B cell (primary cell): ENCODE data around the gene SMU1. TPM values are rescaled to one million over a fixed set of nuclear protein-coding genes. Genes with fewer than 3 reads are reported as not detected.

Experiments
- ATAC-seq: fragments of 200-7000 bp; cut with Tn5 transposase; one replicate; pipeline ENCODE4 v1.10.0; 2021; ENCODE audit warnings: low read depth, mild to moderate bottlenecking, moderate number of reproducible peaks, moderate library complexity
- CTCF ChIA-PET: fragments of 350-600 bp; sonication (Branson Sonifier 250); formaldehyde crosslinking; loops from one replicate; lab custom pipeline; 2021; ENCODE audit warnings: antibody characterized with exemption, inconsistent platforms; lab: Charles Lee
- POLR2A ChIA-PET: fragments of 350-600 bp; sonication (Branson Sonifier 250); formaldehyde crosslinking; loops from one replicate; lab custom pipeline; 2021; ENCODE audit warnings: antibody characterized with exemption; lab: Charles Lee
- DNase-seq: peaks from one replicate; pipeline ENCODE4 v3.0.0; 2013
- H2AFZ ChIP-seq: 2 replicates; pipeline ENCODE4 v1.6.1; 2012; ENCODE audit warnings: mild to moderate bottlenecking, low read depth, low read length; ENCODE audit not compliant: insufficient read depth, poor library complexity, severe bottlenecking
- H3K27ac ChIP-seq, 2 donors: 1 replicate in 1 of 2; 2 replicates in 1 of 2; pipeline ENCODE4 v1.5.1; 2012 to 2013; ENCODE audit warnings: low read length in 2 of 2, mild to moderate bottlenecking in 2 of 2, moderate library complexity in 1 of 2
- H3K27me3 ChIP-seq, 4 experiments: fragments of 200-600 bp in 1 of 4; sonication (generic) in 1 of 4; replicated peaks in 1 of 4; 1 replicate in 2 of 4; 2 replicates in 2 of 4; pipeline versions ENCODE4 v1.6.1 to v1.7.0; 2013 to 2016; ENCODE audit warnings: low read length in 3 of 4, mild to moderate bottlenecking in 2 of 4, mixed read lengths in 1 of 4, moderate library complexity in 1 of 4; ENCODE audit not compliant: insufficient read depth in 4 of 4, control insufficient read depth in 3 of 4; ENCODE audit errors: control extremely low read depth in 1 of 4
- H3K36me3 ChIP-seq, 2 experiments: replicated peaks in 1 of 2; 1 replicate in 1 of 2; 2 replicates in 1 of 2; pipeline versions ENCODE4 v1.6.1 to v1.7.1; 2013; ENCODE audit warnings: low read length in 1 of 2; ENCODE audit not compliant: insufficient read depth in 2 of 2, control insufficient read depth in 1 of 2; ENCODE audit errors: control extremely low read depth in 1 of 2, extremely low read depth in 1 of 2
- H3K4me1 ChIP-seq, 2 donors: fragments of 200-600 bp in 1 of 2; sonication (generic) in 1 of 2; 1 replicate in 1 of 2; 2 replicates in 1 of 2; pipeline versions ENCODE4 v1.5.1 to v1.6.1; 2013 to 2017; ENCODE audit warnings: low read length in 2 of 2; ENCODE audit not compliant: control insufficient read depth in 2 of 2, insufficient read depth in 2 of 2
- H3K4me2 ChIP-seq: replicated peaks from 2 replicates; pipeline ENCODE3; 2012; ENCODE audit warnings: mild to moderate bottlenecking, low read depth, low read length; ENCODE audit not compliant: poor library complexity, severe bottlenecking
- H3K4me3 ChIP-seq, 5 experiments: fragments of 200-600 bp in 1 of 5; sonication (generic) in 1 of 5; 1 replicate in 3 of 5; 2 replicates in 2 of 5; pipeline versions ENCODE4 v1.5.1 to v1.7.0; 2011 to 2016; ENCODE audit warnings: low read length in 4 of 5, mild to moderate bottlenecking in 4 of 5, low read depth in 2 of 5, control low read depth in 1 of 5, moderate library complexity in 1 of 5; ENCODE audit not compliant: insufficient read depth in 1 of 5; ENCODE audit errors: control extremely low read depth in 1 of 5, extremely low read depth in 1 of 5
- H3K79me2 ChIP-seq: fragments of 200-600 bp; sonication (generic); one replicate; pipeline ENCODE4 v1.6.0; 2016; ENCODE audit warnings: low read length; ENCODE audit not compliant: control insufficient read depth, insufficient read depth
- H3K9ac ChIP-seq: fragments of 200-600 bp; sonication (generic); 2 replicates; pipeline ENCODE4 v1.6.1; 2017; ENCODE audit warnings: mild to moderate bottlenecking, low read length, moderate library complexity
- H3K9me3 ChIP-seq, 3 donors: one replicate each; pipeline versions ENCODE4 v1.6.1 to v1.7.1; 2013; ENCODE audit warnings: low read length in 2 of 3; ENCODE audit not compliant: control insufficient read depth in 2 of 3, insufficient read depth in 1 of 3; ENCODE audit errors: control extremely low read depth in 1 of 3
- H4K20me1 ChIP-seq: 2 replicates; pipeline ENCODE4 v1.6.0; 2012; ENCODE audit warnings: mild to moderate bottlenecking, low read length; ENCODE audit not compliant: insufficient read depth, control insufficient read depth, poor library complexity, severe bottlenecking
- H3K27ac Mint-ChIP-seq: one replicate; pipeline ENCODE4 v1.8.0; 2021; ENCODE audit warnings: mixed read lengths
- H3K27me3 Mint-ChIP-seq: one replicate; pipeline ENCODE4 v1.8.0; 2021; ENCODE audit warnings: mixed read lengths
- H3K4me1 Mint-ChIP-seq: one replicate; pipeline ENCODE4 v1.8.0; 2021; ENCODE audit warnings: mixed read lengths
- H3K4me3 Mint-ChIP-seq: one replicate; pipeline ENCODE4 v1.8.0; 2021; ENCODE audit warnings: mixed read lengths
- H3K9me3 Mint-ChIP-seq: one replicate; pipeline ENCODE4 v1.8.0; 2022; ENCODE audit warnings: mixed read lengths; ENCODE audit not compliant: insufficient read depth
- EZH2 ChIP-seq: IDR thresholded peaks from 2 replicates; pipeline ENCODE4 v1.6.1; 2012; ENCODE audit warnings: borderline replicate concordance, low read depth, mild to moderate bottlenecking, moderate library complexity, low read length; ENCODE audit not compliant: insufficient read depth, poor library complexity, severe bottlenecking
- WGBS: methylation state at CpG from one replicate; pipeline ENCODE4 v1.1.5; 2013; ENCODE audit warnings: missing lambda C conversion rate; ENCODE audit not compliant: insufficient coverage; 5-methylcytosine and 5-hydroxymethylcytosine counted together
- intact Hi-C: fragments of 100-400 bp; cut with micrococcal nuclease; formaldehyde crosslinking; loops from one replicate; pipeline ENCODE4 v1.10.0; 2022
- polyA plus RNA-seq: library from polyadenylated mRNA; depleted of rRNA; stranded (reverse); fragments of >200 nt; gene quantifications from 2 replicates; pipeline ENCODE4 v1.2.3, GENCODE V29; 2012
- total RNA-seq, 2 donors: library from RNA; stranded (reverse); fragments of 120-200 nt in 1 of 2; gene quantifications; 1 replicate in 1 of 2; 2 replicates in 1 of 2; pipeline versions ENCODE4 v1.2.3 to v1.2.4, GENCODE V29; 2013 to 2022
- TF ChIP-seq, protein P1 (sequence below): fragments of 200-600 bp; IDR thresholded peaks from one replicate; pipeline ENCODE4 v1.8.0; 2022; ENCODE audit warnings: antibody characterized with exemption, mild to moderate bottlenecking

SMU1 gene
- total and polyA plus RNA-seq, 2 donors (not counting 1 experiment from before 2014, with no cell fraction given) = 6.2 to 26.3 TPM

DNA sequence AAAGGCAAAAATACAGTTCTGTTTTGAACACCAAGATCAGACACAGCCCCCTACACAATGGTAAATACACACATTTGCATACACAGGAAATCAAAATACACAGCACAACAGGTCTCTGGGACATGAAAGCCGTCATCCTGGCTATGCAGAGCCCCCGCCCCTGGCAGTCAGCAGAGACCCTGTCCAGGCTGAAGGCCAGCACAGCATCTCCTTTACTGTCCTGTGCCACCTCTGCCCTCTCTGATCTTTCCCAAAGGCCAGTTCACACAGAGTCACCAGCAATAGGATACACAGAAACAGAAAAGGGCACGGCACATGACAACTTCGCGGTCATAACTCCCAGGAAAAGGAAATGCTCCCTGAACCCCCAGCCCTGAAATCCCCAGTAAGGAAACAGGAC lies 34.2 kb upstream of the SMU1 start:
- DNase-seq (no peak), ATAC-seq (no peak)
- H3K4me3 Mint-ChIP-seq = no peak overlapping the region
- Histone ChIP-seq H3K27me3 (no peaks in the 10 kb centered on the region), H3K9ac (no peak overlapping the region), H4K20me1 (peaks cover 39% of the 10 kb centered on the region), H3K9me3 (no peaks in the 10 kb centered on the region), H3K79me2 (peaks cover 34% of the 10 kb centered on the region), H3K4me3 (no peak overlapping the region), H3K4me1 (peaks cover 6 to 24% of the 10 kb centered on the region in 2 donors), H3K27ac (peak overlapping the region in 1 of 2 donors; percentile 27), H3K36me3 (peaks cover 5 to 59% of the 10 kb centered on the region in 2 experiments), H2AFZ (no peak overlapping the region), H3K4me2 (no peak overlapping the region)
- ChIA-PET POLR2A (interaction anchor here (1.7 kb wide), 1 partner anchor 26 kb away, joined by 3 read pairs; no protein-coding TSS in a partner anchor), CTCF (interaction anchor here (1.0 to 1.3 kb wide), 2 partner anchors 25 to 60 kb away, joined by 3 to 4 read pairs; no protein-coding TSS in a partner anchor)
- 92% methylated on average over 5 of the region's 5 CpGs for WGBS
- no peak for TF ChIP-seq EZH2
- TF ChIP-seq, protein P1, sequence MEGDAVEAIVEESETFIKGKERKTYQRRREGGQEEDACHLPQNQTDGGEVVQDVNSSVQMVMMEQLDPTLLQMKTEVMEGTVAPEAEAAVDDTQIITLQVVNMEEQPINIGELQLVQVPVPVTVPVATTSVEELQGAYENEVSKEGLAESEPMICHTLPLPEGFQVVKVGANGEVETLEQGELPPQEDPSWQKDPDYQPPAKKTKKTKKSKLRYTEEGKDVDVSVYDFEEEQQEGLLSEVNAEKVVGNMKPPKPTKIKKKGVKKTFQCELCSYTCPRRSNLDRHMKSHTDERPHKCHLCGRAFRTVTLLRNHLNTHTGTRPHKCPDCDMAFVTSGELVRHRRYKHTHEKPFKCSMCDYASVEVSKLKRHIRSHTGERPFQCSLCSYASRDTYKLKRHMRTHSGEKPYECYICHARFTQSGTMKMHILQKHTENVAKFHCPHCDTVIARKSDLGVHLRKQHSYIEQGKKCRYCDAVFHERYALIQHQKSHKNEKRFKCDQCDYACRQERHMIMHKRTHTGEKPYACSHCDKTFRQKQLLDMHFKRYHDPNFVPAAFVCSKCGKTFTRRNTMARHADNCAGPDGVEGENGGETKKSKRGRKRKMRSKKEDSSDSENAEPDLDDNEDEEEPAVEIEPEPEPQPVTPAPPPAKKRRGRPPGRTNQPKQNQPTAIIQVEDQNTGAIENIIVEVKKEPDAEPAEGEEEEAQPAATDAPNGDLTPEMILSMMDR = no peak
- peak overlapping the region; percentile 59 for H3K27ac Mint-ChIP-seq
- H3K27me3 Mint-ChIP-seq = no peaks in the 10 kb centered on the region
- intact Hi-C loops = no loop called here
- peaks cover 56% of the 10 kb centered on the region for H3K4me1 Mint-ChIP-seq
- no peaks in the 10 kb centered on the region for H3K9me3 Mint-ChIP-seq

DNA sequence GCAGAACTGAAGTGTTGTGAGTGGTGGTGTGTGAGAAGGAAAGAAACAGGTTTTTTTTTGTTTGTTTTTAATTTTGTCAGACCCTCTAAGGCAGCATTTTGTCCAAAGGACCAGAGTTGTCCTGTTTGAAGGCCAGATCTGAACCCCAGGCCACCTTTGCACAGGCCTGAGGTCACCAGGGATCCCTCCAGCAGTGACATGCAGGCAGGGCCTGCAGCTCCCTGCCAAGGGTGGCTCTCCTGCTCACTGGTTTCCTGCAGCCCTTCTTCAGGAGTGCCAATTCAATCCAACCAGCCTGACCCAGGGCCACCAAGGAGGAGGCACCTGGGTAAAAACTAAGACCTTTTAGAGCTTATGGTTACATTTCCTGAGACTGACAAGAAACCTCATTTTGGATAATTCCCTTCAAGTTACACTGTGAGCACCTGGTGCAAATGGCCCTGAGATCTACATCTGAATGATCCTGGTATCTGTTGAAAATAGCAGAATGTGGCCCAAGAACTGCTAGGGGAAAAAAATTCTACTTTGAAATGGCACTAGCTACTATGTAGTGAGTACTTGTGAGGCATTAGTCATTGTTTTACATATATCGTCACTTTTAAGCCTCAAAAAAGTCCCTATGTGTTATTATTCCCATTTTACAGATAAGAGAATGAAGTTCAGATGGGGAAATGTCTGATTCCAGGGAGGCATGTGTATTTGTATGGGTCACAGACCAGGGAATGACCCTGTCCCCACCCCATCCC lies 33.5 kb upstream of the SMU1 start:
- H3K36me3 ChIP-seq = peaks cover 5 to 53% of the 10 kb centered on the region in 2 experiments
- peaks cover 27% of the 10 kb centered on the region for H3K79me2 ChIP-seq
- H3K27me3 Mint-ChIP-seq = no peaks in the 10 kb centered on the region
- H3K4me3 Mint-ChIP-seq = no peak overlapping the region
- H3K4me3 ChIP-seq = no peak overlapping the region
- no peaks in the 10 kb centered on the region for H3K9me3 Mint-ChIP-seq
- ATAC-seq (no peak), DNase-seq (no peak)
- no peak for TF ChIP-seq EZH2
- TF ChIP-seq, protein P1 = no peak
- no peaks in the 10 kb centered on the region for H3K27me3 ChIP-seq
- H3K4me1 Mint-ChIP-seq = peaks cover 54% of the 10 kb centered on the region
- H3K9me3 ChIP-seq = no peaks in the 10 kb centered on the region
- H3K27ac ChIP-seq = peak overlapping the region in 1 of 2 donors; percentile 12
- no peak overlapping the region for H3K4me2 ChIP-seq
- intact Hi-C loops = no loop called here
- POLR2A ChIA-PET = interaction anchor here (0.7 to 1.7 kb wide), 3 partner anchors 26 to 57 kb away, joined by 3 read pairs; partner anchors contain the start of gene B4GALT1
- CTCF ChIA-PET = interaction anchor here (1.0 to 1.5 kb wide), 6 partner anchors 25 to 116 kb away, joined by 3 to 8 read pairs (median 3); partner anchors contain the start of gene B4GALT1
- H3K27ac Mint-ChIP-seq = peak overlapping the region; percentile 69
- no peak overlapping the region for H2AFZ ChIP-seq
- no peak overlapping the region for H3K9ac ChIP-seq
- WGBS = no CpG with 5 or more reads among the region's 1 CpG
- peaks cover 36% of the 10 kb centered on the region for H4K20me1 ChIP-seq
- H3K4me1 ChIP-seq = peaks cover 4 to 22% of the 10 kb centered on the region in 2 donors
